Endothelial cell of umbilical vein (primary cell): Measurements from ENCODE around the gene PLEKHH2. TPM values are rescaled to one million over a fixed set of nuclear protein-coding genes. Genes with fewer than 3 reads are reported as not detected.

Experiments
- BruUV-seq: library from RNA; stranded (reverse); fragments of 400-500 nt; replicated peaks from 2 replicates; lab custom pipeline; 2021; lab: Mats Ljungman, UMichigan
- CTCF ChIA-PET: fragments of 300-600, 350-600 bp; sonication (Branson Sonifier 250); formaldehyde crosslinking; loops from one replicate; lab custom pipeline; 2021; ENCODE audit warnings: antibody characterized with exemption, inconsistent platforms; lab: Charles Lee
- POLR2A ChIA-PET: fragments of 300-600, 350-600 bp; sonication (Branson Sonifier 250); formaldehyde crosslinking; loops from one replicate; lab custom pipeline; 2021; ENCODE audit warnings: antibody characterized with exemption, inconsistent platforms; lab: Charles Lee
- DNase-seq: peaks from one replicate; pipeline ENCODE4 v3.0.0-alpha.2; 2011; ENCODE audit warnings: low read depth, low spot score
- FAIRE-seq: peaks from 2 replicates; lab custom pipeline; 2011; peaks lifted over from hg19 to GRCh38; lab: Jason Lieb, UNC
- H2AFZ ChIP-seq: 2 replicates; pipeline ENCODE4 v1.6.0; 2012; ENCODE audit warnings: low read depth, low read length, control low read depth, inconsistent platforms
- H3K27ac ChIP-seq: 2 replicates; pipeline ENCODE4 v1.5.1; 2011; ENCODE audit warnings: low read depth, mild to moderate bottlenecking, control low read depth, low read length, moderate library complexity; ENCODE audit not compliant: insufficient read depth
- H3K27me3 ChIP-seq, 2 experiments: 2 replicates each; pipeline versions ENCODE4 v1.6.0 to v1.6.1; 2011; ENCODE audit warnings: low read length in 2 of 2, mixed read lengths in 1 of 2; ENCODE audit not compliant: control insufficient read depth in 2 of 2, insufficient read depth in 2 of 2
- H3K36me3 ChIP-seq, 2 experiments: 2 replicates in 1 of 2; 3 replicates in 1 of 2; pipeline ENCODE4 v1.5.1; 2011; ENCODE audit warnings: low read length in 2 of 2, mild to moderate bottlenecking in 1 of 2, moderate library complexity in 1 of 2; ENCODE audit not compliant: control insufficient read depth in 2 of 2, insufficient read depth in 2 of 2; ENCODE audit errors: extremely low read depth in 1 of 2
- H3K4me1 ChIP-seq: 3 replicates; pipeline ENCODE4 v1.5.1; 2011; ENCODE audit warnings: mild to moderate bottlenecking, low read length; ENCODE audit not compliant: control insufficient read depth, insufficient read depth; ENCODE audit errors: extremely low read depth
- H3K4me2 ChIP-seq: 2 replicates; pipeline ENCODE4 v1.6.1; 2011; ENCODE audit warnings: low read length, control low read depth, mixed read lengths; ENCODE audit not compliant: insufficient read depth
- H3K4me3 ChIP-seq, 3 experiments: fragments of 200-600 bp in 1 of 3; sonication (generic), shearing (Covaris generic) in 1 of 3; replicated peaks in 1 of 3; 2 replicates each; pipeline ENCODE4 v1.5.1; 2011 to 2016; ENCODE audit warnings: control low read depth in 3 of 3, low read length in 3 of 3, mild to moderate bottlenecking in 2 of 3, inconsistent platforms in 1 of 3, low read depth in 1 of 3, moderate library complexity in 1 of 3; ENCODE audit not compliant: insufficient read depth in 1 of 3
- H3K79me2 ChIP-seq: 2 replicates; pipeline ENCODE4 v1.6.0; 2012; ENCODE audit warnings: low read length, inconsistent platforms; ENCODE audit not compliant: control insufficient read depth, insufficient read depth
- H3K9ac ChIP-seq: replicated peaks from 2 replicates; pipeline ENCODE3; 2011; ENCODE audit warnings: low read length, control low read depth; ENCODE audit not compliant: insufficient read depth; ENCODE audit errors: extremely low read depth
- H3K9me1 ChIP-seq: replicated peaks from 3 replicates; pipeline ENCODE4 v1.6.0; 2011; ENCODE audit warnings: mild to moderate bottlenecking, low read length; ENCODE audit not compliant: control insufficient read depth, insufficient read depth; ENCODE audit errors: extremely low read depth
- H3K9me3 ChIP-seq: replicated peaks from 2 replicates; pipeline ENCODE4 v1.5.1; 2012; ENCODE audit warnings: low read length, inconsistent platforms; ENCODE audit not compliant: control insufficient read depth, insufficient read depth
- H4K20me1 ChIP-seq: replicated peaks from 2 replicates; pipeline ENCODE3; 2011; ENCODE audit warnings: mild to moderate bottlenecking, low read length; ENCODE audit not compliant: control insufficient read depth, insufficient read depth; ENCODE audit errors: extremely low read depth
- EZH2 ChIP-seq: IDR thresholded peaks from 2 replicates; pipeline ENCODE4 v1.6.1; 2012; ENCODE audit warnings: borderline replicate concordance, low read depth, mild to moderate bottlenecking, moderate library complexity, low read length, inconsistent platforms; ENCODE audit not compliant: severe bottlenecking
- FOS ChIP-seq: IDR thresholded peaks from 2 replicates; pipeline ENCODE4 v1.6.1; 2011; ENCODE audit warnings: mild to moderate bottlenecking, low read length, moderate library complexity, borderline replicate concordance; ENCODE audit not compliant: insufficient read depth
- GATA2 ChIP-seq: IDR thresholded peaks from 2 replicates; pipeline ENCODE4 v1.7.0; 2011; ENCODE audit warnings: low read depth, mild to moderate bottlenecking, moderate library complexity, mixed read lengths, low read length; ENCODE audit not compliant: insufficient read length, insufficient read depth
- JUN ChIP-seq: IDR thresholded peaks from 2 replicates; pipeline ENCODE4 v1.6.1; 2011; ENCODE audit warnings: borderline replicate concordance, low read depth; ENCODE audit not compliant: insufficient read length, insufficient read depth
- MYC ChIP-seq: IDR thresholded peaks from one replicate; pipeline ENCODE4 v1.6.1; 2011; ENCODE audit warnings: mild to moderate bottlenecking, low read depth, low read length
- POLR2A ChIP-seq: IDR thresholded peaks from 2 replicates; pipeline ENCODE4 v1.6.1; 2012; ENCODE audit warnings: low read depth, mild to moderate bottlenecking, control low read depth, low read length
- POLR2AphosphoS5 ChIP-seq: IDR thresholded peaks from 2 replicates; pipeline ENCODE4 v1.6.1; 2012; ENCODE audit warnings: low read depth, mild to moderate bottlenecking, control low read depth, low read length, moderate library complexity; ENCODE audit not compliant: insufficient read depth
- dilution Hi-C: fragments of 300-500 bp; cut with MboI; formaldehyde crosslinking; loops from one replicate; pipeline ENCODE4 v1.15.0; 2019; ENCODE audit warnings: low sequenced_read_pairs; ENCODE audit not compliant: extremely low pct_ligation_motif_present
- intact Hi-C: fragments of 100-400 bp; cut with micrococcal nuclease; formaldehyde crosslinking; loops from one replicate; pipeline ENCODE4 v1.10.0; 2022
- polyA plus RNA-seq, 4 experiments: library from polyadenylated mRNA; depleted of rRNA in 3 of 4; stranded (reverse) in 3 of 4; unstranded in 1 of 4; fragments of >200 nt; gene quantifications; 2 replicates each; pipeline versions ENCODE4 v1.2.1 to v1.2.3, GENCODE V29; 2011 to 2012; ENCODE audit warnings: missing spikeins in 1 of 4
- total RNA-seq: library from RNA; stranded (reverse); gene quantifications from 2 replicates; pipeline ENCODE4 v1.2.3, GENCODE V29; 2021
- TF ChIP-seq, protein P1 (sequence below), 2 donors: IDR thresholded peaks; 1 replicate in 1 of 2; 2 replicates in 1 of 2; pipeline ENCODE4 v1.5.1; 2011; ENCODE audit warnings: low read length in 2 of 2, mild to moderate bottlenecking in 2 of 2, moderate library complexity in 2 of 2, control low read depth in 1 of 2, inconsistent platforms in 1 of 2, low read depth in 1 of 2; ENCODE audit not compliant: insufficient read depth in 1 of 2; ENCODE audit errors: extremely low read depth in 1 of 2
- TF ChIP-seq, protein P2 (sequence below): IDR thresholded peaks from 2 replicates; pipeline ENCODE4 v1.6.1; 2011; ENCODE audit not compliant: insufficient read depth, insufficient read length

Gene PLEKHH2
- total and polyA plus RNA-seq, 2 donors (not counting 3 experiments of a cell fraction or from before 2014, with no cell fraction given) = 0.41 to 0.58 TPM

DNA sequence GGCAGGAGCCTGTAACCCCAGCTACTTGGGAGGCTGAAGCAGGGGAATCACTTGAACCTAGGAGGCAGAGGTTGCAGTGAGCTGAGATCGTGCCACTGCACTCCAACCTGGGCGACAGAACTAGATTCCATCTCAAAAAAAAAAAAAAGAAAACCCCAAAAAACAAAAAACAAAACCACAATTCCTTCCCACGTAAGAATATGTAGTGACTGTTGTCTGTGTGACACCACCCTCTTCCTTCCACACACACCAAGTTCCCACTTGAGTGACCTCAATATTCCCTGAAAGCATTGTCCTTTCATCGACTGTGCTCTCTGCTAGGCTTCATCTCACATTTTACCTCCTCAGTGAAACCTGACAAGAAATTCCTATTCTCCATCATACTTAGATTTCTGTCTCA, 32.4 kb upstream of the PLEKHH2 start:
- H3K79me2 ChIP-seq = no peaks in the 10 kb centered on the region
- FAIRE-seq = no peak
- H2AFZ ChIP-seq = no peak overlapping the region
- no peaks in the 10 kb centered on the region for H3K4me1 ChIP-seq
- H3K9me1 ChIP-seq = no peaks in the 10 kb centered on the region
- no peak overlapping the region for H3K4me2 ChIP-seq
- no peak overlapping the region for H3K27ac ChIP-seq
- intact Hi-C loops = no loop called here
- BruUV-seq = no TSS peak
- H3K9ac ChIP-seq = no peak overlapping the region
- TF ChIP-seq POLR2AphosphoS5 (no peak), MYC (no peak), POLR2A (no peak), FOS (no peak), JUN (no peak), GATA2 (no peak), EZH2 (no peak)
- TF ChIP-seq, protein P1, sequence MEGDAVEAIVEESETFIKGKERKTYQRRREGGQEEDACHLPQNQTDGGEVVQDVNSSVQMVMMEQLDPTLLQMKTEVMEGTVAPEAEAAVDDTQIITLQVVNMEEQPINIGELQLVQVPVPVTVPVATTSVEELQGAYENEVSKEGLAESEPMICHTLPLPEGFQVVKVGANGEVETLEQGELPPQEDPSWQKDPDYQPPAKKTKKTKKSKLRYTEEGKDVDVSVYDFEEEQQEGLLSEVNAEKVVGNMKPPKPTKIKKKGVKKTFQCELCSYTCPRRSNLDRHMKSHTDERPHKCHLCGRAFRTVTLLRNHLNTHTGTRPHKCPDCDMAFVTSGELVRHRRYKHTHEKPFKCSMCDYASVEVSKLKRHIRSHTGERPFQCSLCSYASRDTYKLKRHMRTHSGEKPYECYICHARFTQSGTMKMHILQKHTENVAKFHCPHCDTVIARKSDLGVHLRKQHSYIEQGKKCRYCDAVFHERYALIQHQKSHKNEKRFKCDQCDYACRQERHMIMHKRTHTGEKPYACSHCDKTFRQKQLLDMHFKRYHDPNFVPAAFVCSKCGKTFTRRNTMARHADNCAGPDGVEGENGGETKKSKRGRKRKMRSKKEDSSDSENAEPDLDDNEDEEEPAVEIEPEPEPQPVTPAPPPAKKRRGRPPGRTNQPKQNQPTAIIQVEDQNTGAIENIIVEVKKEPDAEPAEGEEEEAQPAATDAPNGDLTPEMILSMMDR (IDR thresholded peaks at IDR 0.05; ENCODE audit: extremely low read depth in 1 of 2, insufficient read depth in 1 of 2, low read depth in 1 of 2, low read length in 2 of 2) = no peak
- TF ChIP-seq, protein P2, sequence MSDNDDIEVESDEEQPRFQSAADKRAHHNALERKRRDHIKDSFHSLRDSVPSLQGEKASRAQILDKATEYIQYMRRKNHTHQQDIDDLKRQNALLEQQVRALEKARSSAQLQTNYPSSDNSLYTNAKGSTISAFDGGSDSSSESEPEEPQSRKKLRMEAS = no peak
- no peaks in the 10 kb centered on the region for H4K20me1 ChIP-seq
- ChIA-PET CTCF (interaction anchor here (1.0 to 2.4 kb wide), 14 partner anchors 8 to 792 kb away, joined by 3 to 14 read pairs (median 4); partner anchors contain the start of genes PLEKHH2 and THADA), POLR2A (interaction anchor here (0.7 to 1.1 kb wide), 2 partner anchors 9 to 1633 kb away, joined by 3 to 5 read pairs; partner anchors contain the start of gene THADA)
- no peaks in the 10 kb centered on the region for H3K36me3 ChIP-seq
- H3K4me3 ChIP-seq = no peak overlapping the region
- no peak for DNase-seq
- no peaks in the 10 kb centered on the region for H3K27me3 ChIP-seq
- dilution Hi-C loops = no loop called here
- no peaks in the 10 kb centered on the region for H3K9me3 ChIP-seq
